NCI-H524 (cell line): Measurements from ENCODE around the gene KIF20B.
"Not testable (repeated sequence)": the region's sequence is repeated elsewhere in the genome, so short reads cannot be mapped to it uniquely, and the experiment has no call there.

ENCODE experiments used
- DNase-seq, 2 experiments: peaks; one replicate each; lab custom pipeline; 2025; lab: John Stamatoyannopoulos, UW

Gene KIF20B

GRCh38 chr10:89692416-89692815 lies 9.0 kb upstream of the KIF20B start:
- no peak for DNase-seq

DNA sequence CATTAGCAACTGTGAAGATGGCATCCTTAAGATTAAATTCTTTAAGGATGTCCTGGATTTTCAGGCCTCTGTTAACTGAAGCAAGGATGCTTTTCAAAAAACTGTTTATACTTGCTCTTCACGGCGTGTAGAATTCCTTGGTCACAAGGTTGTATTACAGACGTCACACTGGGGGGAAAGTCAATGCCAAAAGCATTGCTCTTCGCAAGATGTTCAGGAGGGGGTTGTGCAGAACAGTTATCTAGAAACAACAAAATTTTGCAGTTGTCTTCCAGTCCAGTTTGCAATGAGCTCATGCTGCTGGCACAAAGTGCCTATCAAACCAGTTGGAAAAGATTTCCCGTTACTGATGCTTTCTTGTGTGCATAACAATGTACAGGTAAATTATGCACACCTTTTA lies 8.2 kb upstream of the KIF20B start:
- no peak for DNase-seq

GRCh38 chr10:89695307-89695706 lies 6.1 kb upstream of the KIF20B start:
- DNase-seq, result no peak

GRCh38 chr10:89697946-89698345 lies 3.4 kb upstream of the KIF20B start:
- DNase-seq, result no peak

DNA sequence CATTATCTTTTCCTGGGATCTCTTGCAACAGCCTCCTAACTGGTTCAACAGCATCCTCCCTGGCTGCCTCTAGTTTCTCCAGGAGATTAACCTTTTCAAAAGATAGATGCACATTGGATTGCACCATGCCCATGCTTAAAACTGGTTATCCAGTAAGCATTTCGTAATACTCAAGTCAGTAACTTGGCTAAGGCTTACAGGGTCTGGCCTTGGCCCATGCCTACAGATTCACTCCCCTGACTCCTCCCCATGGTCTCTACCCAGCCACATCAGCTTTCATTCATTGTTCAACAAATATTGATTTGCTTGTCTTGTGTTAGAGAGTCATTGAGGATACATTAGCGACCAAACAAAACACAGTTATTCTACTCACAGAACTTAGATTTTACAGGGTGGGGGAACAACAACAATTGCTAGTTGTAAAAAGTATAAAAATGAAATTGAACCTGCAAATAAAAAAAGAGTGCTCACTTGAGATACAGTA lies 1.8 kb upstream of the KIF20B start:
- no peak for DNase-seq

- DNase-seq, result no peak
Observed at GRCh38 chr10:89700923-89701241, 508 bp upstream of the KIF20B start.

GRCh38 chr10:89702121-89702480 lies 711 bp downstream of the KIF20B start:
- DNase-seq, result no peak

GRCh38 chr10:89705466-89705865 lies 4.1 kb downstream of the KIF20B start:
- DNase-seq, result no peak

GRCh38 chr10:89706011-89706410 lies 4.6 kb downstream of the KIF20B start:
- DNase-seq, result no peak

- DNase-seq, result no peak
Observed at GRCh38 chr10:89707372-89707771, 6.0 kb downstream of the KIF20B start.

GRCh38 chr10:89710753-89711152 lies 9.4 kb downstream of the KIF20B start:
- DNase-seq, result no peak

DNA sequence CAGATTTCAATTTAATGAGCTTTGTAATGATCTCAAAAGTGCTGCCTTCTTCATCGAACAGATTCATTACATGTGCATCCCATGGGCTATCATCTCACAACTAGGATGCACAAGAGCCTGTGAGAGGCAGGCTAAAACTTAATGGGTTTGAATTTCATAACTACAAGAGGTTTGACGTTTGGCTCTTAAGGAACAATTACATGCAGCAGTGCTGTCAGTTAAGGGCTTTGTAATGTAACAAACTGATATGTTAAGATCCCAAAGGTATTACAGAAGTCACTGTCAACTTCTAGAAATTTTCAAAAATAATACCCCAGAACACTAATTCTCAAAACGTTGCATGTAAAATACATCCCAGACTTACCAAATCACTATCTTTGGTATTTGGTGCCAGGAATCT lies 33.2 kb downstream of the KIF20B start:
- no peak for DNase-seq

DNA sequence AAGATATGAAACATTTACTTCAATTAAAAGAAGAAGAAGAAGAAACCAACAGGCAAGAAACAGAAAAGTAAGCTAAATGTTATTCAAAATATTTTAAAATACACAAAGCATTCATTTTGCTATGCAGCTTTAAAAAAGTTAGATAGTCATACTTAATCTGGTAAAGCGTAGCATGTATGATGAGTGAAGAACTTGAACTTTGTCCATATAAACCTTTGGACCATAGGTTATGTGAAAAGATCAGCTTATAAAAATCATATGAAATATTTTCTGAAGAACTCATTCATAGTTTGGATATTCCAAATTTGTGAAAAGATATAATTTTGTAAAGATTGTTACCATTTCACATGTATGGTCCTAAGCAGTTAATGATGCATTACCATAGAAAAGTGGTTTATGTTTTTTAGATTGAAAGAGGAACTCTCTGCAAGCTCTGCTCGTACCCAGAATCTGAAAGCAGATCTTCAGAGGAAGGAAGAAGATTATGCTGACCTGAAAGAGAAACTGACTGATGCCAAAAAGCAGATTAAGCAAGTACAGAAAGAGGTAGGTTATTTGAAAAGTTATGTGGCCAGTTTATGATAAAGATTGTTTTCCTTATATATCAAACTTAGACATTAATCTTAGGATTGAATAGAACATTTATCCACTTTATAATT lies 37.3 kb downstream of the KIF20B start:
- DNase-seq, result no peak

DNA sequence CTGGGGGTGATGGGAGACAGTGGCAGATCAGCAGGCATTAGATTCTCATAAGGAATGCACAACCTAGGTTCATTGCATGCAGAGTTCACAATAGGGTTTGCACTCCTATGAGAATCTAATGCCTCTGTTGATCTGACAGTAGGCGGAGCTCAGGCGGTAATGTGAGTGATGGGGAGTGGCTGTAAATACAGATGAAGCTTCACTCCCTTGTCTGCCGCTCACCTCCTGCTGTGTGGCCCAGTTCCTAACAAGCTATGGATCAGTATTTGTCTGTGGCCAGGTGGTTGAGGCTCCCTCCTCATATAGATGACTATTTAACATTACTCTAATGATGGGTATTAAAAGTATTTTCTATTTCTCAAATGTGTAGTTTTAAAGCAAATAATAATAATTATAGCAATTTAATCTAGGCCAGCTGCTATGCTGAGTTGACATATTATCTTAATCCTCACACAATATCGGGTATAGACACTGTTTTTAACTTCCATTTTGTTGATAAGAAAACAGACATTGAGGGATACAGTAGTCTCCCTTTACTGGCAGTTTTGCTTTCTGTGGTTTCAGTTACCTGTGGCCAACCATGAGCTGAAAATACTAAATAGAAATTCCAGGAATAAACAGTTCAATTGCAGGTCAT lies 39.9 kb downstream of the KIF20B start:
- no peak for DNase-seq

GRCh38 chr10:89744026-89744425 lies 42.6 kb downstream of the KIF20B start:
- no peak for DNase-seq

DNA sequence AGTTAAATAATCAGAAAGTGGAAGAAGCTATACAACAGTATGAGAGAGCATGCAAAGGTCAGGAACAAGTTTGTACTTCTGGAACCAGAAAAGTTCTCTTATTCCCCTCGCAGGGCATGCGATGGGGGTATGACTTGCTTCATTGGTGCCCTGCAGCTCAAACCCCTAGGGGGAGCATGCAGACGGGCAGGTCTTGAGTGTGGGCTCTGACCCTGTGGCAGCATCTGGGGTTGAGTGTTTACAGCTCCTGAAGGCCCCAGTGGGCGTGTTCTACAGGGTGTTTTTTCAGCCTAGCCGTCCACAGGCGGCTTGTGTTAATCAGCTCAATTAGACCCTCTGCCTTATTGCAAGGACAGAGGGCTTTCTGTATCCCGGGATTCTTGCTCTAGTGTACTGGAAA lies 44.5 kb downstream of the KIF20B start:
- DNase-seq, result no peak

DNA sequence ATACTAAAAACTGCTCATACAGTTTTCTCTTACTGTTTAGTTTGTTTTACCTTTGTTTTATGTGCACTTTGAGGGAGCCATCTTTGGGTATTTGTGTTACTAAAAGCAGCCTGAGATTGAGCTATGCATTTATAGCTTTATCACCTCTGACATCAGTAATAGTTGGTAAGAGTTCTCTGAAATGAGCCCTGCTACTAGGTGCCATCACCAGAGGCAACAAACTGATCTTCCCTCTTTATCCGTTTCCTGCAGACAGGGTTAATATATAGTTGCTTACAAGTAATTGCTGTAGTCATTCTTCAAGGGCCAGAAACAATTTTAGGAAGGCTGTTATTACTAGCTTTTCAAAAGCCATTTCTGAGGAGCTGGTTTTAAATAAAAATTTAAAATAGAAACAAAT lies 49.1 kb downstream of the KIF20B start:
- DNase-seq, result no peak

DNA sequence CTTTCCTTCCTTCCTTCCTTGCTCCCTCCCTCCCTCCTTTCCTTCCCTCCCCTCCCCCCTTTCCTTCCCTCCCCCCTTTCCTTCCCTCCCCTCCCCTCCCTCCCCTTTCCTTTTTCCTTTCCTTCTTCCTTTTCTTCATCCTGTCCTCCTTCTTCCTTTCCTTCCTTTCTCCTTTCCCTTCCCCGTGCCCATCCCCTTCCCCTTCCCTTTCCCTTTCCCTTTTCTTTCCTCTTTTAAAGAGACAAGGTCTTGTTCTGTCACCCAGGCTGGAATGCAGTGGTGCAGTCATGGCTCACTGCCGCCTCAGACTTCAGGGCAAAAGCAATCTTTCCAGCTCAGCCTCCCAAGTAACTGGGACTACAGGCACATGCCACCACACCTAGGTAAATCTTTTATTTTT lies 54.0 kb downstream of the KIF20B start:
- no peak for DNase-seq

- DNase-seq, result no peak
Observed at GRCh38 chr10:89759531-89759930, 58.1 kb downstream of the KIF20B start.

DNA sequence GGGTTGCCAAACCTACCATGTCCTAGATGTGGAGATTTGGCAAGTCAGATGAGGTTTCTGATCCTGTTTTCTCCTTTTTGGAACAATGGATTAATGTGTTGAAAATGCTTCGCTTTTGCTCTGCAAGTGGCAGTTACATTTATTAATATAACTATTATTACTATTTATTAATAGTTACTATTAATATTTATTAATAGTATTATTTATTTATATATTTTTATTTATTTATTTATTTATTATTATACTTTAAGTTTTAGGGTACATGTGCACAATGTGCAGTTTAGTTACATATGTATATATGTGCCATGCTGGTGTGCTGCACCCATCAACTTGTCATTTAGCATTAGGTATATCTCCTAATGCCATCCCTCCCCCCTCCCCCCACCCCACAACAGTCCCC lies 62.3 kb downstream of the KIF20B start:
- not testable (repeated sequence) for DNase-seq

- DNase-seq, result no peak
Observed at GRCh38 chr10:89771684-89772083, 70.3 kb downstream of the KIF20B start.

DNA sequence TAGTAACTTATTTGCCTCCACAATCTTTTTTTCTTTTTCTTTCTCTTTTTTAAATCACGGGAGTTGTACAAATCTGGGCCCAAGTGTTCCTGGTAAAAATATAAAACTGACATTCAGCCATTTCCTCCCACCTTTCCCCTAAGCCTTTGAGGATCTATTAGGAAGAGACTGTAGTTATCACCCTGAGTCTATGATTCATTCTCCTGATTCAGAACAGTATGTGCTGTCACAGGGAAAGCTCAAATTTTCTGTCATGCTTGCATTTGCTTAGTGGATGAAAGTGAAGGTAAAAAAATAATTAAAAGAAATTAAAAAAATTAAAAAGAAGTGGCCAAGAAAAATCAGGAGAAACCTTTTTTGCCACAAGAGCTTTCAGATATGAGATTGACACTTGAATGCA lies 71.7 kb downstream of the KIF20B start:
- DNase-seq, result no peak

GRCh38 chr10:89776665-89777064 lies 75.3 kb downstream of the KIF20B start:
- DNase-seq, result no peak

DNA sequence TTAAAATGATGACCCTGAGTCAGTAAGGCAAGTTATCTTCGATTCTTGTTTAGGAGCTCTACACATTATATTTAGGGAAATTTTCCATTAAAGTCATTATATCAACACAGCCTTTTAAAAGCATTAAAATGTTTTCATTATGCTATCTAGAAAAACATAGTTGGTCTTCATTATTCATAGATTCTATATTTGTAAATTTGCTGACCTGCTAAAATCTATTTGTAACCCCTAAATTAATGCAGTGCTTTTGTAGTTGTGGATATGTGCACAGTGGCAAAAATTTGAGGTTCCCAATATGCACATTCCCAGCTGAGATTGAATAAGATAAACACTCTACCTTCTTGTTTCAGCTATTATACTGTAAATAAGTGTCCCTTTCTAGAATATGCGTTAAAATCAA lies 81.1 kb downstream of the KIF20B start:
- DNase-seq, result no peak
